Gastroesophageal sphincter (tissue), 4 donors: ENCODE measurements around the gene RBM43. TPM values are rescaled to one million over a fixed set of nuclear protein-coding genes. Genes with fewer than 3 reads are reported as not detected.

Source experiments
- ATAC-seq: fragments of 150-250 bp; one replicate; pipeline ENCODE4 v1.9.1; 2016; ENCODE audit warnings: mild to moderate bottlenecking, moderate library complexity
- H3K27ac ChIP-seq, 4 donors: fragments of 200-600 bp; sonication (generic) in 3 of 4; 1 replicate in 3 of 4; 2 replicates in 1 of 4; pipeline ENCODE4 v1.5.1; 2016 to 2019
- H3K27me3 ChIP-seq: fragments of 200-600 bp; sonication (generic); one replicate; pipeline ENCODE4 v1.5.1; 2019
- H3K36me3 ChIP-seq, 2 donors: fragments of 200-600 bp; sonication (generic); one replicate each; pipeline ENCODE4 v1.5.1; 2019; ENCODE audit warnings: control low read depth in 1 of 2
- H3K4me1 ChIP-seq, 3 donors: fragments of 200-600 bp; sonication (generic); 1 replicate in 2 of 3; 2 replicates in 1 of 3; pipeline ENCODE4 v1.5.1; 2016 to 2019; ENCODE audit warnings: control low read depth in 2 of 3
- H3K4me3 ChIP-seq, 2 donors: fragments of 200-600 bp; sonication (generic); one replicate each; pipeline ENCODE4 v1.5.1; 2019; ENCODE audit warnings: mild to moderate bottlenecking in 1 of 2, moderate library complexity in 1 of 2
- H3K9me3 ChIP-seq, 3 donors: fragments of 200-600 bp; sonication (generic); one replicate each; pipeline ENCODE4 v1.5.1; 2017 to 2019; ENCODE audit warnings: control low read depth in 2 of 3
- EP300 ChIP-seq: sonication (generic); formaldehyde crosslinking; IDR thresholded peaks from one replicate; pipeline ENCODE4 v1.6.1; 2017; ENCODE audit warnings: antibody characterized with exemption, mild to moderate bottlenecking
- POLR2A ChIP-seq, 2 donors: fragments of 450-650 bp; IDR thresholded peaks; one replicate each; pipeline ENCODE4 v1.6.1; 2017; ENCODE audit warnings: antibody characterized with exemption in 2 of 2, mild to moderate bottlenecking in 2 of 2, moderate library complexity in 1 of 2
- POLR2AphosphoS5 ChIP-seq: sonication (generic); formaldehyde crosslinking; IDR thresholded peaks from one replicate; pipeline ENCODE4 v1.6.1; 2017; ENCODE audit warnings: antibody characterized with exemption
- WGBS, 2 donors: methylation state at CpG; one replicate each; pipeline ENCODE4 v1.1.5; 2018; ENCODE audit warnings: low coverage in 1 of 2; 5-methylcytosine and 5-hydroxymethylcytosine counted together
- total RNA-seq, 4 donors: library from RNA; depleted of rRNA; stranded (reverse); fragments of >200 nt; gene quantifications; one replicate each; pipeline ENCODE4 v1.1.0, GENCODE V29; 2016
- TF ChIP-seq, protein P1 (sequence below), 4 experiments: fragments of 200-600 bp in 2 of 4; fragments of 450-650 bp in 2 of 4; sonication (generic) in 1 of 4; IDR thresholded peaks; one replicate each; pipeline ENCODE4 v1.5.1; 2017 to 2019; ENCODE audit warnings: antibody characterized with exemption in 4 of 4, mild to moderate bottlenecking in 2 of 4, moderate library complexity in 2 of 4

The RBM43 gene
- total RNA-seq, 4 donors from 2014 or later, result 4.3 to 9.5 (median 4.9) TPM

DNA sequence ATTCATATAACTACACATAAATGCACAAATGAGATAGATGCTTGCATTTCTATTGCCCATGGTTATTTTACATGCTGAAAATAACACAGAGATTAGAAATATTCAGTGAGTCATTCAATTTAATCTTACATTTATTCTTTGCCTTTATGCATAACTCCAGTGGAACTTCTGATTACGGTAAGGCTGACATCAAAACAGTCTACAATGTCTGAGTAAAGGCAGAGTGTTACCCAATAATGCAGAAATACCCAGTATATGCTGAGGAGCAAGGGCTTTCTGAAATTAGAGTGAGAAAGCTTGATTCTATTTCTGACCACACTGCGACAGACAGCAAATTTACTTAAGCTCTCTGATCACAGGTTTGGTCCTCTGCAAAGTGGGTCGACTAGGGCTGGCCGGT is 18.6 kb upstream of the RBM43 start:
- H3K36me3 ChIP-seq, result peaks cover 0 to 73% of the 10 kb centered on the region in 2 donors
- WGBS, 2 donors, result 47 to 77% methylated on average over 4 of the region's 4 CpGs
- H3K4me3 ChIP-seq, result no peak overlapping the region
- no peaks in the 10 kb centered on the region for H3K27me3 ChIP-seq
- no peak overlapping the region for H3K27ac ChIP-seq
- TF ChIP-seq EP300 (no peak), POLR2AphosphoS5 (no peak), POLR2A (IDR thresholded peaks at IDR 0.05) (no peak)
- TF ChIP-seq, protein P1, sequence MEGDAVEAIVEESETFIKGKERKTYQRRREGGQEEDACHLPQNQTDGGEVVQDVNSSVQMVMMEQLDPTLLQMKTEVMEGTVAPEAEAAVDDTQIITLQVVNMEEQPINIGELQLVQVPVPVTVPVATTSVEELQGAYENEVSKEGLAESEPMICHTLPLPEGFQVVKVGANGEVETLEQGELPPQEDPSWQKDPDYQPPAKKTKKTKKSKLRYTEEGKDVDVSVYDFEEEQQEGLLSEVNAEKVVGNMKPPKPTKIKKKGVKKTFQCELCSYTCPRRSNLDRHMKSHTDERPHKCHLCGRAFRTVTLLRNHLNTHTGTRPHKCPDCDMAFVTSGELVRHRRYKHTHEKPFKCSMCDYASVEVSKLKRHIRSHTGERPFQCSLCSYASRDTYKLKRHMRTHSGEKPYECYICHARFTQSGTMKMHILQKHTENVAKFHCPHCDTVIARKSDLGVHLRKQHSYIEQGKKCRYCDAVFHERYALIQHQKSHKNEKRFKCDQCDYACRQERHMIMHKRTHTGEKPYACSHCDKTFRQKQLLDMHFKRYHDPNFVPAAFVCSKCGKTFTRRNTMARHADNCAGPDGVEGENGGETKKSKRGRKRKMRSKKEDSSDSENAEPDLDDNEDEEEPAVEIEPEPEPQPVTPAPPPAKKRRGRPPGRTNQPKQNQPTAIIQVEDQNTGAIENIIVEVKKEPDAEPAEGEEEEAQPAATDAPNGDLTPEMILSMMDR (IDR thresholded peaks at IDR 0.05), result no peak
- H3K9me3 ChIP-seq, result no peaks in the 10 kb centered on the region
- ATAC-seq, result no peak
- H3K4me1 ChIP-seq, result no peaks in the 10 kb centered on the region

DNA sequence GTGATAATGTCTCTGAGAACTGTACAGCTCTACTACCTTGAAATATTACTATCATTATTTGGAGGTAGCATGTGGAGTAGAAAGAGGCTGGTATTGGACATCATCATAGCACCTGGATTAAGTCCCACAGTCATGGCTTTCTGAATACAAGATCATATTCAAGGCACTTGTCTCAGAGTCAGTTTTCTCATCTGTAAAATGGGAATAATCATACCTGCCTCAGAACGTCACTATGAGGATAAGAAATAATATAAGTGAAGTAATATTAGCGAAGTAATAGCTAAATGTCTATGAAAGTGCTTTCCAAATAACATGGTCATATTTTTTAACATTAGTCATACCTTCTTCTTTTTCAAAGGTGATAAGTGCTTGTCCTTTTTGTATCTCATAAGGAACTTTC is 16.8 kb upstream of the RBM43 start:
- H3K4me3 ChIP-seq, result no peak overlapping the region
- TF ChIP-seq POLR2A (IDR thresholded peaks at IDR 0.05) (no peak), EP300 (no peak)
- ATAC-seq, result no peak
- no peaks in the 10 kb centered on the region for H3K4me1 ChIP-seq
- no peaks in the 10 kb centered on the region for H3K27me3 ChIP-seq
- H3K27ac ChIP-seq, result no peak overlapping the region
- peaks cover 0 to 91% of the 10 kb centered on the region in 2 donors for H3K36me3 ChIP-seq
- H3K9me3 ChIP-seq, result no peaks in the 10 kb centered on the region
- 95 to 100% methylated on average over 2 of the region's 2 CpGs for WGBS, 2 donors

DNA sequence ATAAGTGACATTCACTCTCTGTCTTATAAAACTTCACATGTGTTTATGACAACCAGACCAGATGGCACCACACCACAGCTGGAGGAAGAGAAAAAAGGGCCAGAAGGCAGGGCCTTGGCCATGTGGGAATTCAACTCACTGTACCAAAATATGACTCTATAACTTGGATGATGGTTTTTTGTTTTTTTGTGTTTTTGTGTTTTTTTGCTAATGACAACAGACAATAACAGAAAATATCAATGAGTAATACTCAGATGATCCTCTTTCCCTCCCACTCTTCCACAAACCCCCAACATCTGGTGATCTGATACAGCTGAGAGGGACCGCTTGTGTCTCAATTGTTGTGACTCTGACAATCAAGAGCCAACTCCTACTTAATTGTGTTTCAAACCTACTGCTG is 15.4 kb upstream of the RBM43 start:
- H3K27me3 ChIP-seq, result no peaks in the 10 kb centered on the region
- no peak for ATAC-seq
- peaks cover 0 to 99% of the 10 kb centered on the region in 2 donors for H3K36me3 ChIP-seq
- no peak overlapping the region for H3K27ac ChIP-seq
- TF ChIP-seq POLR2AphosphoS5 (no peak), POLR2A (IDR thresholded peaks at IDR 0.05) (no peak), EP300 (no peak)
- TF ChIP-seq, protein P1 (IDR thresholded peaks at IDR 0.05), result no peak
- WGBS, 2 donors, result 100% methylated on average over 1 of the region's 1 CpG
- H3K4me3 ChIP-seq, result no peak overlapping the region
- H3K4me1 ChIP-seq, result no peaks in the 10 kb centered on the region
- H3K9me3 ChIP-seq, result no peaks in the 10 kb centered on the region

DNA sequence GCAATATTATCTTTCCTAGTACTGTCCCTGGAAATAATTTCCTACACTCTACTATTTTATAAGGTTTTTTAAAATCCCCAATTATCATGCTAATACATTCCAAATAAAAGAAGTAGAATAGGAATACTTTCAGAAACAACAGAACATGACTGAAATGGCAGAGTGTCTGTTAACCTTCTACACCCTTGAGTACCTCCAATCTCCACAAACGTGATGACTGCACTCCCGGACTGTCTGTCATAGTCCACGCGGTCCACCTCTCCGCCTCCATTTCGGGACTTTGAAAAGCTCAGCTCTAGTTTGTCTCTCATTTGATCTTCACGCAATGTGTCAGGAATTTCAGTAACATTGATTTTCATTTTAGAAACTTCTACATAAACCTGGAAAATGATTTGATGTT is 13.6 kb upstream of the RBM43 start:
- Histone ChIP-seq H3K36me3 (peaks cover 0 to 99% of the 10 kb centered on the region in 2 donors), H3K4me3 (no peak overlapping the region), H3K9me3 (no peaks in the 10 kb centered on the region), H3K27me3 (no peaks in the 10 kb centered on the region), H3K4me1 (no peaks in the 10 kb centered on the region), H3K27ac (no peak overlapping the region)
- TF ChIP-seq, protein P1 (IDR thresholded peaks at IDR 0.05), result no peak
- no peak for TF ChIP-seq POLR2AphosphoS5
- no peak for ATAC-seq
- 60 to 93% methylated on average over 1 to 7 of the region's 7 CpGs for WGBS, 2 donors

DNA sequence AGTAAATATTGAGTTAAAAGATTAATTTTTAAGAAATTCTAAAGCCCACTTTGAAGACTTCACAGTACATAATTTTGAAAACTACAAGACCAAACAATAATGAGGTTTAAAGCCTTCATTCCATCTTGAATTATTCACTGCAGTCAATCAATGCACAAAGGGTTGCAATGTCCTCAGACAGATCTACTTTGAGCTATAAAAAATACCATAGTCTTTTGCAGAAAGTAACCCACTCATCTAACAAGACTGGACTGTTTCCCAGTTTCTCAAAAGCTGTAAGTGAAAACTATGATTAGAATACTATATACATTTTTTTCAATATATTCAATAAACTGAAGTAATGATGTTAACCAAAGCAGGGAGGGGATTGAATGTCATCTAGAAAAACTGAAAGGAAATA is 10.2 kb upstream of the RBM43 start:
- H3K4me1 ChIP-seq, result no peaks in the 10 kb centered on the region
- peaks cover 0 to 73% of the 10 kb centered on the region in 2 donors for H3K36me3 ChIP-seq
- no peak overlapping the region for H3K4me3 ChIP-seq
- H3K9me3 ChIP-seq, result no peaks in the 10 kb centered on the region
- no peaks in the 10 kb centered on the region for H3K27me3 ChIP-seq
- TF ChIP-seq POLR2A (IDR thresholded peaks at IDR 0.05), result no peak
- no peak for TF ChIP-seq POLR2AphosphoS5
- TF ChIP-seq EP300, result no peak
- TF ChIP-seq, protein P1 (IDR thresholded peaks at IDR 0.05), result no peak
- ATAC-seq, result no peak
- H3K27ac ChIP-seq, result no peak overlapping the region
